ENCODE data around the gene COX20.

DNA sequence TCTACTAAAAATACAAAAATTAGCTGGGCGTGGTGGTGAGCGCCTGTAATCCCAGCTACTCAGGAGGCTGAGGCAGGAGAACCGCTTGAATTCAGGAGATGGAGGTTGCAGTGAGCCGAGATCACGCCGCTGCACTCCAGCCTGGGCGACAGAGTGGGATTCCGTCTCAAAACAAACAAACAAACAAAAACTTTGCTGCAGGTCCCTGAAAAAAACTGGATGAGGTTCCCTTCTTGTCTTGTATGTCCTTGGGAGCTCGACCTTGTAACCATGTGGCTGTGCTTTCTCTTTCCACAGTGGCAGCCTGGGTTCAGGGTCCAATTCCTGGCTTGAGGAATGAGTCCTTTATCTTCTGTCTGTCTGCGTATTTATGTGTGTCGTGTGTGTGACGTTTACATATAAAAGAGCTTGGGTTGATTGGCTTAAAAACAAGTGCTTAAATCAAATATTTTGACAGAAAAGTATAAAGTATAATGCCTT lies 18.0 kb upstream of the COX20 start:
- TF ChIP-seq, protein P1, sequence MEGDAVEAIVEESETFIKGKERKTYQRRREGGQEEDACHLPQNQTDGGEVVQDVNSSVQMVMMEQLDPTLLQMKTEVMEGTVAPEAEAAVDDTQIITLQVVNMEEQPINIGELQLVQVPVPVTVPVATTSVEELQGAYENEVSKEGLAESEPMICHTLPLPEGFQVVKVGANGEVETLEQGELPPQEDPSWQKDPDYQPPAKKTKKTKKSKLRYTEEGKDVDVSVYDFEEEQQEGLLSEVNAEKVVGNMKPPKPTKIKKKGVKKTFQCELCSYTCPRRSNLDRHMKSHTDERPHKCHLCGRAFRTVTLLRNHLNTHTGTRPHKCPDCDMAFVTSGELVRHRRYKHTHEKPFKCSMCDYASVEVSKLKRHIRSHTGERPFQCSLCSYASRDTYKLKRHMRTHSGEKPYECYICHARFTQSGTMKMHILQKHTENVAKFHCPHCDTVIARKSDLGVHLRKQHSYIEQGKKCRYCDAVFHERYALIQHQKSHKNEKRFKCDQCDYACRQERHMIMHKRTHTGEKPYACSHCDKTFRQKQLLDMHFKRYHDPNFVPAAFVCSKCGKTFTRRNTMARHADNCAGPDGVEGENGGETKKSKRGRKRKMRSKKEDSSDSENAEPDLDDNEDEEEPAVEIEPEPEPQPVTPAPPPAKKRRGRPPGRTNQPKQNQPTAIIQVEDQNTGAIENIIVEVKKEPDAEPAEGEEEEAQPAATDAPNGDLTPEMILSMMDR (IDR thresholded peaks at IDR 0.05), result no peak
- no peak for TF ChIP-seq POLR2A (IDR thresholded peaks at IDR 0.05)
